Right cardiac atrium (tissue), 5 donors: Measurements from ENCODE around the gene EEA1. TPM values are rescaled to one million over a fixed set of nuclear protein-coding genes. Genes with fewer than 3 reads are reported as not detected.

Experiments used
- ATAC-seq, 2 donors: fragments of 200-7000 bp; cut with Tn5 transposase; one replicate each; pipeline versions ENCODE4 v1.8.0 to v1.9.1; 2020; ENCODE audit warnings: moderate library complexity in 2 of 2, mild to moderate bottlenecking in 1 of 2
- DNase-seq, 3 donors: peaks; one replicate each; pipeline ENCODE4 v3.0.0-alpha.2; 2020
- H3K27ac ChIP-seq: one replicate; pipeline ENCODE4 v1.5.1; 2013; ENCODE audit warnings: mild to moderate bottlenecking, low read length, control low read depth, moderate library complexity
- H3K27me3 ChIP-seq: one replicate; pipeline ENCODE4 v1.6.1; 2013; ENCODE audit not compliant: control insufficient read depth, insufficient read depth
- H3K4me1 ChIP-seq: one replicate; pipeline ENCODE4 v1.6.1; 2013; ENCODE audit warnings: low read length; ENCODE audit not compliant: control insufficient read depth, insufficient read depth
- H3K4me3 ChIP-seq: one replicate; pipeline ENCODE4 v1.5.1; 2013; ENCODE audit warnings: low read length, control low read depth
- H3K9me3 ChIP-seq: one replicate; pipeline ENCODE4 v1.6.1; 2013; ENCODE audit warnings: low read length; ENCODE audit not compliant: control insufficient read depth
- WGBS: extraction: QIAGEN DNeasy Blood & Tissue Kit; methylation state at CpG from one replicate; pipeline ENCODE4 v1.1.7; 2013; 5-methylcytosine and 5-hydroxymethylcytosine counted together
- intact Hi-C, 4 donors: fragments of 100-400 bp; cut with DNase I; formaldehyde crosslinking; loops; one replicate each; pipeline versions ENCODE4 v1.11.0 to v1.14.0; 2022 to 2023
- polyA plus RNA-seq: library from polyadenylated mRNA; stranded (reverse); fragments of 200-250 nt; gene quantifications from one replicate; pipeline ENCODE4 v1.2.3, GENCODE V29; 2013
- total RNA-seq, 4 donors: library from RNA; stranded (reverse); fragmentation: NEBNext Ultra II Directional; extraction: Animal tissue kit (Norgen Biotek cat#: 25700); gene quantifications; one replicate each; pipeline ENCODE4 v1.2.1, GENCODE V29; 2021
- donor health status: healthy with polysubstance abuse.
- donor health status: DM: no; HTN: yes; CAD: no.
- donor health status: DM: no; HTN: no; CAD: no.
- donor health status: DM: no; HTN: yes; CAD: no; lungs with severe emphysema.
- donor health status: DM: yes; HTN: yes; CAD: no.

Gene EEA1
- total and polyA plus RNA-seq, 5 donors: 4.2 to 27.2 (median 23.0) TPM

DNA sequence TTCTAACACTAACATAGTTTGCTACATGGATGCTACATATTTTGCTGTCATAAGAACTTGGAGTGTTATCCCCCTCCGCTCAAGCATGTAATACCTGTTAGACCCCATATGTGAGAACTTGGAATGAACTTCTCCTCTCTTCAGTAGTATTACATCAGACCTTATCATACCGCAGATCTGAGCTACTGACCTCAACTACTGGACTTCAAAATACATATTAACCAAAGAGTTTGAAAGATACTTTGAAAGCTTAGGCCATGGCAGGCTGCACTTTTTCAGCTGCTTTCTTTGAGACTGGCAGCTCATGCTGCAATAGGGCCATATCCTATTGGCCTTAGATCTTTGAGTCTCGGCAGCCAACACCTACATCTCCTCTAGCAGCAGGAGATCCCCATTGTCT is 74.8 kb downstream of the EEA1 start:
- Histone ChIP-seq H3K9me3 (no peaks in the 10 kb centered on the region), H3K4me3 (no peak overlapping the region), H3K27me3 (no peaks in the 10 kb centered on the region), H3K4me1 (no peaks in the 10 kb centered on the region), H3K27ac (no peak overlapping the region)
- ATAC-seq (no peak), DNase-seq (no peak)
- intact Hi-C loops: no loop called here
- WGBS: 98% methylated on average over 3 of the region's 3 CpGs

DNA sequence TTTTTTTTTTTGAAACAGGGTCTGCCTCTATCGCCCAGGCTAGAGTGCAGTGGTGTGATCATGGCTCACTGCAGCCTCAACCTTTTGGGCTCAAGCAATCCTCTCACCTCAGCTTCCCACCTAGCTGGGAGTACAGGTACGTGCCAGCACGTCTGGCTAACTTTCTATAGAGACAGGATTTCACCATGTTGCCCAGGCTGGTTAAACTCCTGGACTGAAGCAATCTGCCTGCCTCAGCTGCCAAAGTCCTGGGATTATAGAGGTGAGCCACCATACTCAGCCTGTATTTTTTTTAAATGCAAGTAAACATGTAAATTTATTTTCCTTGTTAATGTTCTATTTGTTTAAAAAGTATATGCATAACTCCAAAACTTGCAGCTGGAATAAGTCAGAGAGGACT is 80.4 kb downstream of the EEA1 start:
- no peak overlapping the region for H3K27ac ChIP-seq
- no peaks in the 10 kb centered on the region for H3K27me3 ChIP-seq
- no peak for ATAC-seq
- DNase-seq: no peak
- WGBS: 95% methylated on average over 3 of the region's 3 CpGs
- H3K9me3 ChIP-seq: no peaks in the 10 kb centered on the region
- intact Hi-C loops: no loop called here
- H3K4me1 ChIP-seq: no peaks in the 10 kb centered on the region
- H3K4me3 ChIP-seq: no peak overlapping the region

DNA sequence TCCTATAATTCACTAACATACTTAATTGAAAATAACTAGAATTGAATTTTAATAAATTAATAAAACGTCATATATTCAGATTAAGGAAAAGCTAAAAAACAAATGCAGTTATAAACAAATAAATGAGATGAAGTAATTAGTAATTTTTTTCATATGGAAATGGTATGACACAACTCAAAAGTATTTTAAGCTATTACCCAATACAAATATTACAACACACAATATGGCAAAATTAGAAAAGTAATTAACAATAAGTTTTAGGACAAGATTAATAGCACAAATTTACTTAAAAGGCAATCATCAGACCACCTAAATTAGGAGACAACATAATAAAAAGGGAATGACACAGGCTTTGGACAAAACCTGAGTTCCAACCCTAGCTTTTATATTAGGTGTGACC is 81.7 kb downstream of the EEA1 start:
- Histone ChIP-seq H3K4me1 (no peaks in the 10 kb centered on the region), H3K9me3 (no peaks in the 10 kb centered on the region), H3K27me3 (no peaks in the 10 kb centered on the region), H3K4me3 (no peak overlapping the region), H3K27ac (no peak overlapping the region)
- WGBS: 92% methylated on average over 1 of the region's 1 CpG
- intact Hi-C loops: no loop called here
- no peak for ATAC-seq
- no peak for DNase-seq

DNA sequence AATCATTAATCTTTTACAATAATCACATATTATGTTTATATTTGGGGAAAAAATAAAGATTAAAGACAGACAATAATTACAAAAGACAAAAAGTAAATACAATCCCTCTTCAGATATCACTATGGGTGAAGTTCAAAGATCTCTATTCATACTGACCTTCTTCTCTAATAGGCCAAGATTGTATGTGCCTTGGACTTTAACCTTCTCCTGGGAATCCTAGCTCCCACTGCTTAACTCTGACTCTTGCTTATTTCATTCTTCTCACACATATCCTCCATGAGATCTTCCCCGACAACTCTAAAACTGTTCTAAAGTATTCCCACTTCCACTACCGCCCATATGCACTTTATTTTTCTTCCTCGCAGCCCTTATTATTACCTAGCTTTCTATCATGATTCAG is 83.8 kb downstream of the EEA1 start:
- ATAC-seq: no peak
- Histone ChIP-seq H3K9me3 (no peaks in the 10 kb centered on the region), H3K27me3 (no peaks in the 10 kb centered on the region), H3K27ac (no peak overlapping the region), H3K4me3 (no peak overlapping the region), H3K4me1 (no peaks in the 10 kb centered on the region)
- no peak for DNase-seq
- WGBS: 94% methylated on average over 3 of the region's 3 CpGs
- intact Hi-C loops: no loop called here

DNA sequence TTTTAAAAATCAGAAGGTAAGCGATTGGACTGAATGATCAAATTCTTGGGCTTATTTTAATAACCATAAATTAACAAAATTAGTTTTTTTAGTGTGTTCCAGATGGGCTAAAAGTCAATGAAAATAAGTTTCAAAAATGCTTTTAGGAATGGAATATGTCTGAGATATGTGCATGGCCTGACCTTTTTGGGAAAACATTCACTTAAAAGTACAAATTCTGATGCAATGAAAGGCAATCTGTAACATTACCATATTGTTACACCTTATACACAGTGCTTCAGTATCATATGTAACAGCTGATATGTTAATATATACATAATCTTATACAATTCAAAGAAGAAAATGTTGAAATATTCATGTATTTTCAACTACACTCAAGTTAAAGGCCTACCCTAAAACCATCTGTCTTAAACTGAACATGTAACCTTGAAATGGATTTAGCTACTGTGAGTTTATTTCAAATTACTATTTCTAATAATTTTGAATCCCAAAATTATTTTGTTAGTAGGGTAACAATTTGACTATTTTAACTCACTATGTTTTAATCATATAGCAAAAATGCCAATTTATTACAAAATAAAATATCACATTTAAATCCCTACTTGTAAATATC is 84.8 kb downstream of the EEA1 start:
- 97% methylated on average over 1 of the region's 1 CpG for WGBS
- intact Hi-C loops: no loop called here
- ATAC-seq: no peak
- DNase-seq: no peak
- no peak overlapping the region for H3K27ac ChIP-seq
- no peaks in the 10 kb centered on the region for H3K9me3 ChIP-seq
- H3K4me1 ChIP-seq: no peaks in the 10 kb centered on the region
- H3K4me3 ChIP-seq: no peak overlapping the region
- H3K27me3 ChIP-seq: no peaks in the 10 kb centered on the region

DNA sequence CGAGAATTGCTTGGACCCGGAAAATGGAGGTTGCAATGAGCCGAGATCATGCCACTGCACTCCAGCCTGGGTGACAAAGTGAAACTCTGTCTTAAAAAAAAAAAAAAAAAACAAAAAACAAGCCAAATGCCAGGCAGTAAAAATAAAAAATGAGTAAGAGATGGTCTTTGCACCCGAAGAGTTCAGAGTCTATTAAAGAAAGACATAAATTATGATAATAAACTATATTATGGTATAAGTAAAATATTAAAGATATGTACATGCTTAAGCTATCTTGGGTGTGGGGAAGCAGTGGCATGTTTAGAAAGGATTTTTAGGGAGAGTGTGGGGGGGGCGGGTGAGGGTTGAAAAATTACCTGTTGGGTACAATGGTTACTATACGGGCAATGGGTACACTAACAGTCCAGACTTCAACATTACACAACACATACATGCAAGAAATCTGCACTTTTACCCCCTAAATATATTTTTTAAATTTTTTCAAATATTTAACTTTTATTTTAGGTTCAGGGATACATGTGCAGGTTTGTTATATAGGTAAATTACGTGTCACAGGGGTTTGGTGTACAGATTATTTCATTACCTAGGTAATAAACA is 99.3 kb downstream of the EEA1 start:
- H3K27me3 ChIP-seq: no peaks in the 10 kb centered on the region
- H3K9me3 ChIP-seq: no peaks in the 10 kb centered on the region
- H3K4me3 ChIP-seq: no peak overlapping the region
- WGBS: 95% methylated on average over 7 of the region's 7 CpGs
- DNase-seq (no peak), ATAC-seq (no peak)
- H3K4me1 ChIP-seq: no peaks in the 10 kb centered on the region
- intact Hi-C loops: no loop called here
- no peak overlapping the region for H3K27ac ChIP-seq

DNA sequence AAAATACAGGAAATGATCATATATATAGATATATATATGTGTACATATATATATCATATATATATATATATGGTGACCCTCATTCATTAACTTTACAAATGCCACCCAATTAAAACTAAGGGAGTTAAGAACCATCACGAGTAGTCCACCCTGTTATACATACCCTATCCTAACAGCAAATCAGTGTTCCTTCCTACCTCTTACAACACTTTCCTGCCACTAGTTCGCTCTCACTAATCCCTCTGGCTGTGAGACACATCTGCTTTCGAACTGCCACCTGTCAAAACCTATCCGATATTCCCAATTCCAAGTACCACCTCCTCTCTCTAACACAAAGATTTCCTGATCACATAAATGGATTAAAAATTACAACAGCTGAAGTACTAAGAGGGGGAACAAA is 100.5 kb downstream of the EEA1 start:
- no peaks in the 10 kb centered on the region for H3K9me3 ChIP-seq
- ATAC-seq (no peak), DNase-seq (no peak)
- WGBS: 90% methylated on average over 4 of the region's 4 CpGs
- H3K27me3 ChIP-seq: no peaks in the 10 kb centered on the region
- no peak overlapping the region for H3K27ac ChIP-seq
- H3K4me1 ChIP-seq: no peaks in the 10 kb centered on the region
- intact Hi-C loops: no loop called here
- no peak overlapping the region for H3K4me3 ChIP-seq

DNA sequence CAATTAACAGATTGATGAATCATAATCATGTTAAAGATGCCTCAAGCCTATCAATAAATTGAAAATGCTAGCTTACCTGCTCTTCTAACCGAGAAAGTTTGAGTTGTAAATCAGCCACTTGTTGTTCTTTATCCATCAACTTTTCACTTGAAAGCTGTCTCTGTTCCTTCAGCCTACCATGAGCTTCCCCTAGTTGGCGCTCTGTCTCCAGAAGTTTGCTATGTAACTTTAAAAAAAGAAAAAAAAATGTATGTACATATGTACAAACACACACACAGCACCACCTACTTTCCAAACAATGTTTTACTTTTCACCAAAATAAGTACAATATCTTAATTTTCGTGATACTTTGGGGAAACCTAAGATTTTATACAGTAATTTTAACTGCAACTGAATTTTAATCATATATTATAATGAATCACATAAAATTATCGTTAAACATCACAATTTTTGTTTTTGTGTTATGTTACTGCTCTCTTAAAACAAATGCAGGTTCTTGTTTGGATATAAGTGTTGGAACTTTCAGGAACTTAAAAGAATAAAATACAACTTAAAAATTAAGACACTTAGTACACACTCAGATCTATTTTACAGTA is 101.2 kb downstream of the EEA1 start:
- Histone ChIP-seq H3K9me3 (no peaks in the 10 kb centered on the region), H3K4me1 (no peaks in the 10 kb centered on the region), H3K27me3 (no peaks in the 10 kb centered on the region), H3K27ac (no peak overlapping the region), H3K4me3 (no peak overlapping the region)
- DNase-seq (no peak), ATAC-seq (no peak)
- intact Hi-C loops: no loop called here
- 82% methylated on average over 4 of the region's 4 CpGs for WGBS

DNA sequence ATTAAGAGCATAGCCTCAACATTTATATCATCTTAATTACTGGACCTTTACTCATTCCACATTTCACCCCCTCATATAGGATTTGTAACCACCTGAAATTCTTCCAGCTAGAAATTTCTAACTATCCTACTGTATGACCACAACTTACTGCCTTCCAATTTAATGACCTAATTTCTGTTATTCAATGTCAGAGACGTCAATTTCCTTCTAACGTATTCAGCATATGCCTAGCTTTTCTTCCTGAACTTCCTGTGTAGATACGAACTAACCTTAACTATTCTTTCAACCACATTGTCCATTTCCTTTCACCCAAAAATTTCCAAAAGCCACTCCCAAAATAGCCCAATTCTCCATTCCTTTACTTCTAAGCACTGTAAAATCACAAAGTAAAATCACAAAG is 108.0 kb downstream of the EEA1 start:
- Histone ChIP-seq H3K9me3 (no peaks in the 10 kb centered on the region), H3K27ac (no peak overlapping the region), H3K27me3 (no peaks in the 10 kb centered on the region), H3K4me1 (no peaks in the 10 kb centered on the region), H3K4me3 (no peak overlapping the region)
- 64% methylated on average over 3 of the region's 3 CpGs for WGBS
- intact Hi-C loops: no loop called here
- DNase-seq: no peak
- ATAC-seq: no peak

DNA sequence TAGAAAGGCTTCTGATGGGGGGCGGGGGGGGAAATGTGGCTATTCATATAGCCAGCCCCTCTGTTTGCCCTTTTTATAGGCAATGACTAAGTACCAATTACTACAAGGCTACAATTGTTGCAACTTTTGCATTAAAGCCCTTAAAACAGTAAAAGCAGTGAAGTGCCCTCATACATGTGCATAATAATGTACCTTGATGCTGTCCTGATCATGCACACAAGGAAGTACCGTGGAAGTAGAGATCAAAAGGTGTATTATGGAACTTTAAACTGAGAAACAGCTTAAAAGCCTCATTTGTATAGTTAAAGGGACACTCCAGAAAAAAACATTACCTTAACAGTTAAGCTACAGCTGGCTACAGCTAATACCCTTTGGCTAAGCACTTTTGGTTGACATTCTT is 114.5 kb downstream of the EEA1 start:
- intact Hi-C loops: no loop called here
- no peaks in the 10 kb centered on the region for H3K27me3 ChIP-seq
- ATAC-seq (no peak), DNase-seq (no peak)
- no peak overlapping the region for H3K4me3 ChIP-seq
- 98% methylated on average over 2 of the region's 2 CpGs for WGBS
- no peaks in the 10 kb centered on the region for H3K4me1 ChIP-seq
- no peak overlapping the region for H3K27ac ChIP-seq
- H3K9me3 ChIP-seq: no peaks in the 10 kb centered on the region

DNA sequence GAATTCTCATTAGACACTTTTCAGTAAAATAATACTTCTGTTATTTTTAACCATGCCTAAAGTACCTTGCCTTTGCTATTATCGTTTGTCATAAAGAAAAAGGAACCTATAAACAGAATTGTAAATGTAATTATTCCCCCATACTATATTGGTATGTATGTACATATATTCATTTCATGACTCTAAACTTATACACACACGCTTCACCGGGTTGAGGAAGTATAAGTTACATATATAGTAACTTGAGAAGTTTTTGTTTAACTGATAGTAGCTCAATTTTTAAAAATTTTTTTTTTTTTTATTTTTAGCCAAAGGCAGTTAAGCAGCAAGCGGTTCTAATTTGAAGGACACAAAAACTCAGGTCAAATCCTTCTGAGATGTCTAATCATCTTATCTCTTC is 118.7 kb downstream of the EEA1 start:
- intact Hi-C loops: no loop called here
- H3K4me1 ChIP-seq: no peaks in the 10 kb centered on the region
- DNase-seq (no peak), ATAC-seq (no peak)
- H3K27ac ChIP-seq: no peak overlapping the region
- no peaks in the 10 kb centered on the region for H3K9me3 ChIP-seq
- H3K4me3 ChIP-seq: no peak overlapping the region
- WGBS: 95% methylated on average over 4 of the region's 4 CpGs
- H3K27me3 ChIP-seq: no peaks in the 10 kb centered on the region
